ENCODE data around the gene MEN1.

Gene MEN1

DNA sequence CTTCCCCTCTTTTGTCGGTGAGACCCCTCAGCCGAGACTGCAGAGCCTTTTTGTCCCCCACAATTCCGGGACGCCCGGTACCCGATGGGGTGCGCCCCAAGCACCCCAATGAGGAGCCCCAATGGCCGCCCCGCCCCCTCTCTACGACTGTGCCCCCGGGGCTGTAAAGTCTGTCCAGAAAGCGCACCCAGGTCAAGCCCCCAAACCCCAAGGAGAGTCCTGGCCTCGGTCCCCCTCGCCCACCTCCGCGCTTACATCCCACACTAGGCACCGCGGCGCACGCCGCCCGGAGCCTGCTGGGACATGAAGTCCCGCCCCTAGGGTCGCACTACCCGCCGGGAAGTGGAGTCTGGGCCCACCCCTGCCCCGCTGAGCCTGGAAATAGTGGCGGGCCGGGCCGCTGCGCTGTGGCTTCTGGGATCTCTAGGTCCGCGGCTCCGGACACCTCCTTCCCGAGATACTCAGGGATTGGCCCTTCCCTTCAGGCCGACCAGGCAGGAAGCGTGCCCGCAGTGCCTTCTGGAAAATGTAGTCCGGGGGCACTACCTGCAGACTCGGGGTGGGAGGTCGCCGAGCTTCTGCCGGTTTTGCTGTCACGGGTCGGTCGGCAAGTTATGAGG lies at the start of gene MEN1:
Gene MEN1, minus strand, starts transcription at position 281 of the 620 bp plus-strand sequence. CDS start 442 bp downstream, outside the sequence.
- DNase-seq (ENCODE audit: low read depth in 2 of 2): peak; percentile 46 to 50

DNA sequence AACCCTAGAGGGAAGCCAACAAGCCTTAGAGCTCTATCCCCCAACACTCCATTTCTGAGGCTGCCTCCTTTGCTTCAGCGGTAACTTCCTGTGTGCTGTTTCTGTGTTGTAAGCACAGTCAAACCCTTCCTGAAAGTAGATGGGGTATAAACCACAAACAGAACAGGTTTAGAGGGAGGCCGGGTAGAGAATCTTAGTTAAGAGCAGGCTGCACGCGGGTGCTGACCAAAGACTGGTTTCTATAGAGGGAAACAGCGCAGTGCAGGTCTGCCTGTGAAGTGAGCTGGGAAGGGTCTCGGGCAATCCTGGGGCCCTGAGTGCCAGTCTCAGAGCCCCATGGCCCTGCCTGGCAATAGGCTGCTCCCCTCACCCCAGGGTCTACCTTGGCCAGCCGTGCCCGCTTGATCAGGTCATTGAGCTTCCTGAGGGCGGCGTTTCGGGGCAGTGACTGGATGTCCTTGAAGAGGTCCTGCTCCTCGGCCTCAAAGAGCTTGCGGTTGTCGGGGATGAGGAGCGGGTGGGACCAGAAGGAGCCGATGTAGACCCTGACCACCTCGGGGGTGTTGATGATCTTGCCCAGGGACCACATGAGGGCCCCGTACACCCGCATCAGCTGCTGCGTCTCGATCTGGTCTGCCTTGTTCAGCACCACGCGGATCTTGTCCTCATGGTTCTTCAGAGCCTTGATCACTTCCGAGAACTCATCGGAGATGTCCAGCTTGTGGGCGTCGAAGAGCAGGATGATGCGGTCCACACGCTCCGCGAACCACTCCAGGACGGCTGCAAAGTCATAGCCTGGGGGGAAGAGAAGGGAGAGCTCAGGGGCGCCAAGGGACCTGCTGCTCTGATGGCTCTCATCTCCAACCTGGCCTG lies 49.4 kb upstream of the MEN1 start:
- DNase-seq (ENCODE audit: low read depth in 2 of 2): no peak

DNA sequence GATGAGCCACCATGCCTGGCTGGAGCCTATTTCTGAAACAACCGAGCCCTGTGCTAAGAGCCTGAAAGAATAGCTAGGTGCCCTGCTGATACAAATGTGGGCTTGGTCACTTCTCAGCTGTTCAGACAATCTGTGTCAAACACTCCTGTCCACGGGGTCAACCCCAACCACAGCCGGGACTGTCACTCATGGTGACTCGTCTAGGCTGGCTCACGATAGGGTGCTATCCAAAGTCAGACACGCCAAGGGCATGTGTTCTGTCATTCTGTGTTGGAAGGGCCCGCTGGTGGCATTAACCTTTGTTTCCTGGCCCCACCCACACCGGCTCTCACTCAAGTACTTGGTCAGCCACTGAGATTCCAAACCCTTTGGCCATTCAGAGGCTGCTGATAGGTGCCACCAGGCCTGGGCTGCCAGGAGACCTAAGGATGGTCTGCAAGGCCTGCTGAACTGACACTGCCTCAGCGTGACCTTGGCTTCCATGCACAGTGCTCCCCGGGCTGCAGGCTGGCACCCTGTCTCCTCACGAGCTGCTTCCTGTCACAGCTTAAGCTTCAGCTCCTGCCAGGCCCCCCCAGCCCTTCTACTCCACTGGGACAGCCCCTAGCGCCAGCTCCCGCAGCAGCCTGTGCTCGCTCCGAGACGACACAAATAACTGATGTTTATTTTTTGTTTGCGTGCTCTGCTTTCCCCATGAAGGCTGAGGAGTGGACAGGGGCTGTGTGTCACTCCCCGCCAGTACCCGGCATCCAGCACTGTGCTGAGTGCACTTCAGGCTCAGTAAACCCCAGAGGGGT lies 48.3 kb upstream of the MEN1 start:
- DNase-seq (ENCODE audit: low read depth in 2 of 2): peak in 1 of 2 donors; percentile 45

DNA sequence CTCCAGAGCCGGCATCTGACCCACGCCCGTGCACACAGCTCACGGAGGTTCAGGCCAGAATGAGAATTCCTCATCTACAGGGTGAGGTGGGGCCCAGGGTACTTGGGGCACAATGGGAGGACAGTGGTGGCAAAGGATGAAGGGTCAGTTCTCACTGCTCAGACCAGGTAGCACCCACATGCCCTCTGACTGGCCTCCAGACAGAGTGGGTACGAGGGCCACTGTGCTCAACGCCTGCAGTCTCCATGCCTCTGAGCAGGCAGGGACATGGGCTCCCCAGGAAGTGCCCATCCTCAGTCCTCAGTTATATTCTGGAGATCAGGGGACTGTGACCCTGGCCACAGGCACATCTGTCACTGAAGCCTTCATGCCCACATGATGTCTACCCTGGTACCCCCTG lies 47.1 kb upstream of the MEN1 start:
- DNase-seq (ENCODE audit: low read depth in 2 of 2): no peak

DNA sequence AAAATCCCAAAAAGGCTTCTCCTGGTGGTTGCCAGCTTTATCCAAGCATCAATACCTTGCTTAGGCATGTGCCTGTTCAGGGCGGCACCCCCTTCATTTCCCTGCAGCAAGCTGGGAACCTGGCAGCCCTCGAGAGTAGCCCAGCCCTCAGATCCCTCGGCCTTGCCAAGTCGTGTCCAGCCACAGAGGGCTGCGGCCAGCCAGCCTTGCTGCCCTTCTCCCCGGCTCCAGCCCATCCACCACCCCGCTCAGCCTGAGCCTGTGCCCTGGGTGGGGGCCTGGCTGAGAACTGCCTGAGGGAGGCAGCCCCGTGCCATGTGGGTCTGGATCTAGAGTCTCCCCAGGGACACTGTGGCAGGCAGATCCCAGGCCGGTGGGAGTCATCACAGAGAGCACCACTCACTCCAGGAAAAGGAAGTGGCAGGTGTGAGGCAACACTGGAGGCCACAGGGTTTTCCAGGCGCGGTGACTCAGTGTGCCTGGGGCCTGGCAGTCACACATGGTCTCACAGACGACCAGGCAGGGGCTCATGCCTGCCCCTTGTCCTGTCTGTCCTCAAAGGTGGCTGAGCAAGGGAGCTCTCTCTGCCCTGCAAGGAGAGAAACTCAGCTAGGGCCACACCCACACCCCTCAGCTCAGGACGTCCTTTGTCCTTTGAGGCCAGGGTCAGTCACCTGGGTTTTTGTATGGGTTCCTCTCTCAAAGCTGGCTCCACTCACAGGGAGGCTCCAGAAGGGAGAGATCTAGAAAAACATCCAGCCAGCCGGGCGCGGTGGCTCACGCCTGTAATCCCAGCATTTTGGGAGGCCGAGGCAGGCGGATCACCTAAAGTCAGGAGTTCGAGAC lies 46.3 kb upstream of the MEN1 start:
- no peak for DNase-seq (ENCODE audit: low read depth in 2 of 2)

DNA sequence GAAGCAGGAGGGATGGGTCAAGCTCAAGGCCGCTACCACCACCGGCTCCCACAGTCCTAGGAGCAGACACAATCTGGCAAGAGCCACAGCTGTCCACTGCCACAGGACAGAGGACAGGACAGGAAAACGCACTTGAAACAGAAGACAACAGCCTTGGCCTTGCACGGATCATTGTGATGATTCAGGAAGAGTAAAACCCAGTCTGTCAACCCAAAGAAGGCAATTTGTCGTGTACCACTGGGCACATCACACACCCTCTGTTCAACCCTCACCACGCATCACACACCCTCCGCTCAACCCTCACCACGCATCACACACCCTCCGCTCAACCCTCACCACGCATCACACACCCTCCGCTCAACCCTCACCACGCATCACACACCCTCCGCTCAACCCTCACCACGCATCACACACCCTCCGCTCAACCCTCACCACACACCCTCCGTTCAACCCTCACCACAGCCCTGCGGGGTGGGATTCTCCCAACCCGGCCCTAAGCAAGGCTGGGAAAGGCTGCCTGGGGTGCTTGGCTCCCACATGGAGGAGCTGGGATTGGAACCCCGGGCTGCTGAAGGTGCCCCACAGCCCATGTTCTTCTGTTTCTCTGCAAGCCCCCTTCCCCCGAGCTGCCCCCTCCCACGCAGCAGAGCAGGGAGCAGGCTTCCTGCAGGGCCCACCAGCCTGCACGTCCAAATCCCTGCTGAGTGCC lies 45.4 kb upstream of the MEN1 start:
- no peak for DNase-seq (ENCODE audit: low read depth in 2 of 2)

DNA sequence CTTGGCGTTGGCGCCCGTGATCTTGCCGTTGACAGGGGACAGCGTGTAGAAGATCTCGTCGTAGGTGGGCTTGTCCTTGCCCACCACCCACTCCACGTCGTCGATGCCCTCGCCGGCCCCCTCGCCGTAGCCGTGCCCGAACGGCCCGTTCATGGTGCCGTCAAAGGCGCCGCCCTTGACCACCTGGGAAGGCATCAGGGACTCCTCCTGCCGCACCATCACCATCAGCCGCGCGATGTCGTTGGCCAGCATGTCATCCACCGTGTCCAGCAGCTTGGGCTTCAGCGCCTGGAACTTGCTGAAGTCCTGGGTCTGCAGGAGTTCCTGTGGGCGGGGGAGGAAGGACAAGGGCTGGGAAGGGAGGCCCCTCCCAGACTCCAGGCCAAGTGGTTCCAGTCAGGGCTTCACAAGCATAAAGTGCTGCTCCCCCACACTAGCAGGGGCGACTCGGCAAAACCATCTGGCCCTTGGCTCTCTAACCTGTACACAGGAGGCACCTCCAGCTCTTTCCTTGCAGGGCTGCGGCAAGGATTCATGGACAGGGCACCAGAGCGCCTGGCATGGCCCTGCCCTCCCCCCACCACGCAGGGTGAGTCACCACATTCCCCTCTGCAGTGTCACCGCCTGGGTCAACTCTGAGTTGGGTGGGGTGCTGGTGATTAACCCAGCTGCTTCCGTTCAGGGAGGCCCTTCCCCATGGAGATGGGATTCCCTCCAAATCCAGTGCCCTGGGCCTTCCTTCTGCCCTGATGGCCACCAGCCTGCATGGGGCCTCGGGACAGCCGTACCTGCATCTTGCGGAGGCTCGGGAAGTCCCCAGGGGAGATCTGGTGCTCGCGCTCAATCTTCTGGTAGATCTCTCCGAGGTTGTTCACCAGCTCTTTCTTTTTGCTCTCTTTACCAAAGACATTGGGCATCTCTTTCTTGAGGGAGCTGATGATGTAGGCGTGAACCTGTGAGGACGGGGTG lies 44.5 kb upstream of the MEN1 start:
- DNase-seq (ENCODE audit: low read depth in 2 of 2): no peak

DNA sequence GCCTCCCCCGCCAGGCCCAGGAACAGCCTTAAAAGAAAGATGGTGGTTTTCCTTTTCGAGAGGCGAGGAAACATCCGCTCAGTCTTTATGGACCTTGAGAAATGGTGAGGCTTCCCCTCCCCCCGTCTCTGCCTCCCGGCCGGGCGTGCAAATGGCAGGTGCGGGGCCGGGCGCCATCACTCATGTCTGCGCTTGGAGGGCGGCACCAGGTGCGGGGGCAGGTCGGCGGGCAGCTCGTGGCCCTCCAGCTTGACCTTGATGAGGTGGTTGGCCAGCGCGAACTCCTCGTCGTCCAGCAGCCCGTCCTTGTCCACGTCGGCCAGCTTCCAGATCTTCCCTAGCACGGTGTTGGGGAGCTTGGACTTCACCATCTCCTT lies 43.8 kb upstream of the MEN1 start:
- DNase-seq (ENCODE audit: low read depth in 2 of 2): no peak

DNA sequence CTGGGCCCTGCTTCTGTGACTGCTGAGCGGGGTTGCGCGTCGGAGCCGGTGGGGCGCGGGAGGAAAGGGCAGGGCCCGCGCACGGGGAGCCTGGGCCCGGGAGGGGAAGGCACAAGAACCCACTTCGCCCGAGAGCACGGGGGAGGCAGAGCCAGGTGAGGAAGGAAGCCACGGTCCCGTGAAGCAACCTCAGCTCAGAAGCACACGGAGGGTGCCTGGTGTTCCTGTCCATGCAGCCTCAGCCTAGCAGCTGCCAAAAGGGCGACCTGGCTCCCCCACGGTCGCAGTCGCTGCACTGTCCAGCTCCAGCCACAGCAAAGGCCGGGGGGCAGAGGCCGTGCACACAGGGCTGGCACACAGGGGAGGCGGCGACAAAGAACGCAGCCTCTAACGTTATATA lies 43.4 kb upstream of the MEN1 start:
- DNase-seq (ENCODE audit: low read depth in 2 of 2): no peak

DNA sequence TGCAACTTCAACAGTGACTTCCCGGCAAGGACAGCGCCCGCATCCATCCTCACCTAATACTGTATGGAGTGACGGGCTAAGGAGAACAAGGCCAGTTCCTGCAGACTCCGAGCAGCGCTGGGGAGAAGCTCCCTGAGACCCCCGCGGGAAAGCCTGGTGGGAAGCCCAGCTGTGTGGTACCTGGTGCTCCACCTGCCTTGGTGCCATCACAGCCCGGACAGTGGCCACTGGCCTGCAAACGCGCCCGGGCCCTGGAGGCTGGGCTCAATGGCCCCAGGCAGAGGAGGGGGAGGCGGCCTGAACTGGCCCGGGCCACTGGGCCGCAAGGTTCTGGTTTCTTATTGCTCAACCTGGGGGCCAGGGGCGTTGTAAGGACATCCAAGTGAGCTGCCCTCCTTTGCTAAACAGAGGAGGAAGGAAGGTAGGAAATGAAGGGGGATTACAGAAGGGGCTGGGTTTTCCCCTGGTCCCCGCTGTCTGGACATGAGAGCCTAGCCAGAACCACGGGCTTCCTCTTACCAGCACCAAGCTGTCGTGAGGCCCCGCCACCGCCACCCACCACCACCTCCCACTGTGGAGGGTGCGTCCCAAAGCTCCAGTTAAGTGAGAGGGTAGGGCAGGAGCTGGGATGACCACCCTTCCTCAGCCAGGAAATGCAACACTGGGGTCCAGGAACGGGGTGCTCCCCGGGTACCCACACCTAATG lies 42.6 kb upstream of the MEN1 start:
- DNase-seq (ENCODE audit: low read depth in 2 of 2): no peak

DNA sequence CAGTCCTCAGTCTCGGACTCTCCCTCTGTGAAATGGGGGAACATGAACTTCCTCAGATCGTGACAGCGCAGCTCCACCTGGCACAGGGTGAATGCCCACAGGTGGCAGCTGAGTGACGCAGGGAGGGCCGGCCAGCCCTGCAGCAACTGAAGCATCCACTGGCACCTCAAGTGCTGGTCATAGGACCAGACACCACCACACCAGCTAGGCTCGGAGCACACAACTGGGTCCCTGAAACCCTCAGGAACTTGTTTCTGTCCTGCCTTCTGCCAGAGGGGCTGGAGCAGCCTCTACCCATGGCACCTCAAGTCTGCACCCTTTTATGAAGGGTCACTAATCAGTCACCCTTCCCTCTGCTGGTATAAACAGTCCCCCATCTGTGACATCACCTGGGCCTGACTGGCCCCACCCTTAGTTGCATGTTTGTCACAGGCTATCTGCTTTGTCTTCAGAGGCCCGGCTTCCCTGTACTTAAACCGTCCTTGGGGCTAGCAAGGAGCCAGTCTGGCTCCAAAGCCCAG lies 41.5 kb upstream of the MEN1 start:
- DNase-seq (ENCODE audit: low read depth in 2 of 2): no peak

DNA sequence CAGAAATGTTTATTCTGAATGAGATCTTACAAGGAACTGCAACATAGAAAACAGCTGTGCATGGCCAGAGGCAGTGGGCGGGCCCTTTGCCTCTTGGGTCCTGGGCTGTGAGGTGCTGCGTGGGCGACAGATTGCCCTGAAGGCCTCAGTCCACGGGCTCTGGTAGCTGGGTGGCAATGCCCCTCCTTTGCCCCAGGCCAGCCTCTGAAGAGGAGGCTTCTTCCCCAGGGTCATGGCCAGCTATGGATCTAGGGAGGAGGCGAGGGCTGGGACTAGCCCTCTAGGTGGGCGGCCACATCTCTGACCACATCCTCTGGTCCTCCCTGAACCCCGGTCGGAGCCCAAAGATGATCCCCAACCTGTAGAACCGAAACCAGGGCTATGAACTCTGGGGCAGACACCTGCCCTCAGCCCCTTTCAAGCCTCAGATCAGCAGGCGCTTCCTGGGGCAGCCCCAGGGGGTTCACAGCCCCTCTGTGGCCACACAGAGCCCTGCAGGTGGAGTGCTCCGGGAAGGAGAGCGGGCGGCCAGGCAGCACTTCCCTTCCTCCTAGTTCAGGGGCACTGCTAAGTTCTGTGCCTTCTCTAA lies 40.7 kb upstream of the MEN1 start:
- DNase-seq (ENCODE audit: low read depth in 2 of 2): no peak

DNA sequence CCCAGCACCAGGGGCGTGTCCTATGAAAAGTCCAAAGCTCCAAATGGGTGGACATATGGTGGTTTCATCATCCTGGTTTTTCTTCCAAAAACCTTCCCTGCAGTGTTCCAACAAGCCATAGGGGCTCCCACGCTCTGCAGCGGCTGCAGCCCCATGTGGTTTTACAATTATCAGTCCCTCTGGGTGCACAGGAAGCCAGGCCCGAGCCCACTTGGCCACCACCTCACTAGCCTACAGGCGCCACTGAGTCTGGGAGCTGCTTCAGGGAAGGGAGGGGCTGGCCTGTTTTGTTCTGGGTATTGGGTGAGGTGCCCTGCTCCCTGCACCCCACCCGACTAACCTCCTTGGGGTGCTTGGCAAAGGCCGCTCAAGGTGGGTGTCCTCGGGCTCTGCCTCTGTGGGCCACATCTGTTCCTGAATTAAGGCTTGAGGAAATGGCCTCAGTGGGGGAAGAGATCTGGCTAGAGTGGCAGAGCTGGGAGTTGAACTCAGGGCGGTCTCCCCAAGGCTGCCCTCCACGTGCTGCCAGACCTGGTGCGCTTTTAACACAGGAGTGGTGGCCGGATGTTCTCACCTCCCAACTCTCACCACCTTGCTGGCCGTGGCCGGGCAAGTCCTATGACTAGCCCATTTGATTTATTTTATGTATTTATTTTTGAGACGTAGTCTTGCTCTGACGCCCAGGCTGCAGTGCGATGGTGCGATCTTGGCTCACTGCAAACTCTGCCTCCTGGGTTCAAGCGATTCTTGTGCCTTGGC lies 39.4 kb upstream of the MEN1 start:
- no peak for DNase-seq (ENCODE audit: low read depth in 2 of 2)

DNA sequence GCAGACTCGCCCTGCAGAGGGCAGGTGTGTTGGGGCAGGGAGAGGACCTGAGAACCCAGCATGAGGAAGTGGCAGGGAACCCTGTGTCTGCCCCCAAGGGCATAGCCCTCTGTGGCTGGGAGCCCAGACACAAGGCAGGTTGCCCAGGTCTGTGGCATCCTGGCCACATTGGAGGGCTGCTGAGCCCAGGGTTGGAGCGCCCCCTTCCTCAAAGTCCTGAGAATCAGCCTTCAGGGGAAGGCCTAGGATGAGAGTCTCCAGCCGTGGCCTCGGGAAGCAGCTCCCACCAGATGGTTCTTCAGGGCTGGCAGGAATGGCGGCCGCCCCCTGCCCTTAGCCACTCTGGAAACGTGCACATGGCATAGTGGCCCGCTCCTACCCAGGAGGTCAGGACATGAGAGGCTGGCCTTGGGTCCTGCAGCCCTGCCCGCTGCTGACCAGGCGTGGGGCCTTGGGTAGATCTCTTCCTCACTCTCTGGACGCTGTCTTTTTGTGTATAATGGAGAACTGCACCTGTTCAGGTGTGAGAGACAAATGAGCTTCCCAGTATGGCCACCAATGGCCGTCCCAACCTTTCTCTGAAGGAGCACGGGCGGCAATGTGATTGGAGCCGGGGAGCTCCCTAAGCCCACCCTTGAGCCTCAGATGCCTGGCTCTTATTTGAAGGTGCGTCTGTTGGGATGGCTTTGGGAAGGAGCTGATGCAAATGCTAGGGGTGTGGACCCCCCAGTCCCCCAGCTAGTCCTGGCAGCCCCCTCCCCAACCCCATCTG lies 38.7 kb upstream of the MEN1 start:
- no peak for DNase-seq (ENCODE audit: low read depth in 2 of 2)

DNA sequence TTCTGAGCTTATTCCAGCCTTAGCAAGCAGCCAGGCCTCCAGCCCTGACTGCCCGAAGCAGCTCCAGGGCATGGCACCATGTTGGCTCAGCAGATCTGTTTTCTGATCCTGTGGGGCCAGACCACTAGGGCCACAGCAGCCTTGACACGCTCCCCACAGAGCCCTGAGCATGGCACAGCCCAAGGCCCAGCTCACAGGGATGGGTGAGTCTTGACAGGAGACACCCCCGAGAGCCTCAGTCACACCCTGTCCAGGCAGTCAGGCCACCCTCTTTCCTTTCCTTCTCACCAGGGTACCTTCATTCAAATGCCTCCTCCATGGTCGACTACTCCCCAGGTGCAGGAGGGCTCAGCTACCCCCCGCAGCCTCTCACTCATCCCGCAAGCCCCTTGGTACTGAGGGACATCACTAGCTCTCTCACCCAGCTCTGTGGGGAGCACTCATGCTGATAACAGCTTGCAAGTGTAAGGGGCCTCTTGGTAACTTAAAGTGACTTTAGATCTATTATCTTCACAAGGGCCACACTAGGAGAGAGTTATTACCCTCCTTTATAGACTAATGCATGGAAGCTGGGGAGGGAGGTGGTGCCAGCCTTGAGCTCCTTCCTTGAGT lies 38.0 kb upstream of the MEN1 start:
- no peak for DNase-seq (ENCODE audit: low read depth in 2 of 2)

DNA sequence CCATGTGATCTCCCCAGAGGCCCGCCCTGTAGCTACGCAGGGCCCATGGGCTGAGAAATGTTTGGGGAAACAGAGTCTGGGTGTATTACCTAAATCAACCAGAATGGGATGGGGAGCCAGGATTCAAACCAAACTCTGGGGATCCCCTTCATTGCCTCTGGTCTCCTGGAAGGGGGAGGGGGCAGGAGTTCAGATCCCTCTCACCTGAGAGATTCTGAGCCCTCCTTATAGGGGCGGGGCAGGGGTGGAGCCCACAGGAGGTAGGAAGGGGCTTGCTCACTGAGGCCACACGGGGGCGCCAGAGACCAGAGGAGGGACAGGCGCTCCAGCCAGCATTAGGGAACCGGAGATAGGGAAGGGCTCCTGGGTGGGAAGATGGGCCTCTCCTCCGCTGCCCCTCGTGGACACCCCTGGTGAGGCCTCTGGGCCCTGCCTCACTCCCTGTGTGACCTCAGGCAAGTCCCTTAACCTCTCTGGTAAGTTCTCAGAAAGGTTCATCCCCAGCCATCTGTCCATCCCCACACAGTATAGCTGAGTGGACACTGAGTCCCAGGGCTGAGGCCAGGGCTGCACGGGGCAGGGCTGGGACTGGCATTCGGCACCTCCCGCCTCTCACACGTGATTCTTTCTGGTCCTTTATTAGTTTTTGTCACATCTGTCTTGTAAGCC lies 36.8 kb upstream of the MEN1 start:
- DNase-seq (ENCODE audit: low read depth in 2 of 2): peak; percentile 79 to 88

Measured in stimulated activated CD8-positive, alpha-beta memory T cell treated with anti-CD3 and anti-CD28 coated beads, Interleukin-7, amount 100 ng/mL, for 1 hour (primary cell).